HG02884 (cell line): Measurements from ENCODE around the gene HRCT1.
"Not testable (repeated sequence)": the region's sequence is repeated elsewhere in the genome, so short reads cannot be mapped to it uniquely, and the experiment has no call there.

Experiments
- ATAC-seq: cut with Tn5 transposase; IDR thresholded peaks from one replicate; pipeline ENCODE4 v1.9.1; 2021; ENCODE audit warnings: mild to moderate bottlenecking, moderate library complexity; ENCODE audit not compliant: unreplicated experiment

HRCT1 gene

DNA sequence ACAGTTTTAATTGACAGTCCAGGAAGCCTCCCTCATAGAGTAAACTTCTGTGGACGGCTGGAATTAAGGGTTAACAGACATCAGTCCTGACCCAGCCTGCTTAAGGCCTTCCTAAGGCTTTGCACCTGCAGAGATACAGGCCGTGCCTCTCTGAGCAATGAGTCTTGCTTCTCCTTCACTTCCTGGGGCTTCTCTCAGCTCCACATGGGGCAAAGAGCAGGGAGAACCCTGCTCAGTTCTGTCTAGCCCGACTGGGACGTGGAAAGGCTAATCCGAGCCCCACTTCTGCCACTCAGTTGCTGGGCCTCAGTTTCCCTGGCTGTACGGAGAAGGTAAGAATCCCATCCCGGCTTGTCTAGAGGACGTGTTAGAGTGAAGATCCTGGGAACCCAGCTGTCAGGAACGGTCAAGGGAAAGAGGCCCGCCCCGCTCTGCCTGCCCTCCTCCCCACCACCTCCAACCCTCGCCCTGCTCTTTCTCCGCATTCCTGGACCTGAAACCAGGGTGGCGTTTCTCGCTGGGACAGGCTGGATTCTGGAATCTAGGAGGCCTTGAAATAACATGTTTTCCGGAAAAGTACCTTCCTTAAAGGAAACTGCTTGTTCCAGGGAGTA is 9.8 kb downstream of the HRCT1 start:
- ATAC-seq, result no peak

DNA sequence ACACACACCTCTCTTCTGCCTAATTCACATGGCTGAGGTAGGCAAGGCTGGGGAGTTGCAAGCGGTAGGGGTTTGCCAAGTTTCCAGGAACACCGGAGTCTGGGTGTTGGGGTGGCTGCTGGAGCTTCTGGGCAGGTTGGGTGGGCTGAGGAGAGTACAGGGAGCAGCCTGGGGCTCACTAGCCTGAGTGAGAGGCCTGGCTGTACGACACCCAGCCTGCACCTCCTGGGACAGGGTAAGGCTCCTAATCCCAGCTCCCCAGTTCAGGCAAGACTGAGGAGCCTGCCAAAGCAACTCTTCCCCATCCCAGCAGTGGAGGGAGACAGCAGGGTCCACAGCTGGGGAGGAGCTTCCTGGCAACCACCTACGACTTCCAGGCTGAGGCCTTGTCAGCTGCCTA is 11.3 kb downstream of the HRCT1 start:
- ATAC-seq, result no peak

DNA sequence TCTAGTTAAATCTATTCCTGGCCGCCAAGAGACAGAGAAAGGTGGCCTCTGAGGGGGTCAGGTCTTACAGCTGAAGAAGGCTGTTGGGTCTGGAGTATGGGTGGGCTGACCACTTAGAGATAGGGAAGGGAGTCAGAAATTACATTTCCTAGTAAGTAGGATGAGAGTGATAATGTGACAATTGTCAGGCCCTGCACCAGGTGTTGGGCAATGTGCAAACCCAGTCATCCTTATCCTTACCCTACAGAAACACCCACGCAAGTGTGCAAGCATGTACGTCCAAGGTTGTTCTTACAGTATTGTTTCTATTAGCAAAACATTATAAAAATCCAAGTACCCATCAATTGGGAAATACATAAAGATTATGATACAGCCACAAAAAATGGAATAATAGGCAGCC is 12.8 kb downstream of the HRCT1 start:
- ATAC-seq, result no peak

DNA sequence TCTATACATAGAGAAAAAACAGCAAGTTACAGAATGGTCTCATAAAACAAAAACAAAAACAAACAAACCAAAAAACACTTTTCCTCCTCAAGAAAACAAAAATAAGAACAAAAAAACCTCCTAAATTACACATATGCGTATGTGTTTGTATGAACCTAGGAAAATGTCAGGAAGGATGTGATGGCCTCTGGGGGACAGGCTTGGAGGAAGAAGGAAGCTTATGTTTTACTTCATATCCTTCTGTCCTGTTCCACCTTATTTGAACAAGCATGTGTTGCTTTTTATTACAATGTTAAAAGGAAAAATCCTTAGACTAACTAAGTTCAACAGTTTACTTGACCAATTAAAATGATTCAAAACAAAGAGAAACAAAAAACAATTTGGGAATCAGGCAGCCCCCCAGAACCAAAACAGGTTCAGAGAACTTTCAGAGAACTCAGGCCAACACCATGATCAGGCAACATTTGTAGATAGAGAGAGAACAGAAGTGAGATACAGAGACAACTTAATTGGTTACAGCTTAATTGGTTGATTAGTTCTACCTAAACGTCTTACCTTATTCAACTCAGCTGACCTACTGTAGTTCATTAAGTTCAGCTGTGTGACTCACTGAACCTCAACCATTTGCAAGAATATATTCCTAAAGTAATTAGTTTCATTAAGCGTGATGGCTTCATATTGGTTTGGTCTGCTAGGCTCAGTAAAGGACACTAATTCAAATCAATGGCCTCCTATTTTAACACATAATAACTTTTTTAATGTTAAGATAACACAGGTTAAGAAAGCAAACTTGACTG is 13.4 kb downstream of the HRCT1 start:
- ATAC-seq, result no peak

DNA sequence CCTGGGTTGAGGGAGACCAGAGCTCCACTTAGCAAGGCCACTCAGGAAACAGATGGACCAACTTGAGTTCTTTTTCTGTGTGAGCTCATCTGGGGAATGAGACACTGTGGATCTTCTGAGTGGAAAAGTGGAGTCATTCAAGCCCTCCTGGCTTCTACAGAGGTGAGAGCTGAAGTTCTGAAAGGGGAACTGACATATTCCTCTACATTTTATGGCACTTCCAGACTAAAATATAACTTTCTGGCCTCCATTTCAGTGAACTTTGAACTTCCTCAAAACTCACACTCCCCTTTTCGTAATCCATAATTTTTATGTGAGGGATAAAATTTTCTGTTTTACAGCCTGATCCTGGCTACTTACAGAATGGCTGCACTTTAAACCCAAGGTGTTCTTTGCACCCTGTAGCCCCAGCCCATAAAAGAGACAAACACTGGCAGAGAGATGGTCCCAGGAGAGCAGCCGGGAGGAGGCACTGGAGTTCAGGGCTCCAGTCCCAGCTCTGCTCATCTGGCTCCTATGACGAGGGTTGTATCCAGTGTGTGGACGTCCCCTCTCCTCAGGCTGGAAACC is 14.1 kb downstream of the HRCT1 start:
- ATAC-seq, result no peak

DNA sequence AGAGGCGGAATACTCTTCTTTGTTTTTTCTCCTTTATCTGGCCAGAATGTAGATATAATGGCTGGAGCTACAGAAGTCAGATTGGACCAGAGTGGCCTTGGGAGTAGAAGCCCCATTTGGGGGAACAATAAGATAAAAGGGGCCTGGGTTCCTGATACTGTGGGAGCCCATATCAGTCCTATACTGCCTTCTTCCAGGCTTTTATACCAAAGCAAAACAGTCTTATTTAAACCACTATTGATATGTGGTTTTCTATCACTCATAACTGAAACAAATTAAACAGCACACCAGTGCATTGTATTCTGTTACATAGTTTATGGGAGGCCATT is 17.6 kb downstream of the HRCT1 start:
- no peak for ATAC-seq

DNA sequence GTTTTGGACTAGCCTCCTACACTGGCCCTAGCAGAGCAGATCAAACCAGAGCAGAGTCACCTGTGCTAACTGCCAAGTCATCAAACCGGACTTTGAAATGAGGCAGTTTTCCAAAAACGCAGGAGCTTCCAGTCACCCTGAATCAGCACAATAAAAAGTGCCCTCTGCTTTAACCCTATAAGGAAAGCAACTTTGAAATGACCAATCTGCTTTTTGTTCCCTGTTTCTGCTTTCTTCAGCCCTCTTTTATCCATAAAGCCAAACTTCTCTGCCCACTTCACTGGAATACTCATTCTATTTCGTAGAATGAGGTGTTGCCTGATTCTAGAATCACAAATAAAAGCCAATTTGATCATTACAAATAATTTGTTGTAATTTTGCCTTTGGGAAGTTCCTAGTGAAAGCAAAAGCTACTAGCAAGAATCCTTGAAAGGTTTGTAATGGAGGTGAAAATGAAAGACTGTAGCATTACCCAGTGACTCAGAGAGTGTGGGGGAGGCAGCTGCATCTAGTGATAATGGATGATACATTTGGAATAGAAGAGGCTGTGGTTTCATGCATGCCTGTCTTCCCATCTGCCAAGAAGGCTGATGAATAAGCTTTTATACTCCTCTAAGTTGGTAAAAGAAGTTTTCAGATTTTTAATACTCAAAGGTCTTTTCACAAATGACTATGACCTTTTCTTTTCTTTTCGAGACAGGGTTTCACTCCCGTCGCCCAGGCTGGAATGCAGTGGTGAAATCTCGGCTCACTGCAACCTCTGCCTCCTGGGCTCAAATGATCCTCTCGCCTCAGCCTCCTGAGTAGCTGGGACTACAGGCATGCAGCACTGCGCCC is 18.1 kb downstream of the HRCT1 start:
- no peak for ATAC-seq

DNA sequence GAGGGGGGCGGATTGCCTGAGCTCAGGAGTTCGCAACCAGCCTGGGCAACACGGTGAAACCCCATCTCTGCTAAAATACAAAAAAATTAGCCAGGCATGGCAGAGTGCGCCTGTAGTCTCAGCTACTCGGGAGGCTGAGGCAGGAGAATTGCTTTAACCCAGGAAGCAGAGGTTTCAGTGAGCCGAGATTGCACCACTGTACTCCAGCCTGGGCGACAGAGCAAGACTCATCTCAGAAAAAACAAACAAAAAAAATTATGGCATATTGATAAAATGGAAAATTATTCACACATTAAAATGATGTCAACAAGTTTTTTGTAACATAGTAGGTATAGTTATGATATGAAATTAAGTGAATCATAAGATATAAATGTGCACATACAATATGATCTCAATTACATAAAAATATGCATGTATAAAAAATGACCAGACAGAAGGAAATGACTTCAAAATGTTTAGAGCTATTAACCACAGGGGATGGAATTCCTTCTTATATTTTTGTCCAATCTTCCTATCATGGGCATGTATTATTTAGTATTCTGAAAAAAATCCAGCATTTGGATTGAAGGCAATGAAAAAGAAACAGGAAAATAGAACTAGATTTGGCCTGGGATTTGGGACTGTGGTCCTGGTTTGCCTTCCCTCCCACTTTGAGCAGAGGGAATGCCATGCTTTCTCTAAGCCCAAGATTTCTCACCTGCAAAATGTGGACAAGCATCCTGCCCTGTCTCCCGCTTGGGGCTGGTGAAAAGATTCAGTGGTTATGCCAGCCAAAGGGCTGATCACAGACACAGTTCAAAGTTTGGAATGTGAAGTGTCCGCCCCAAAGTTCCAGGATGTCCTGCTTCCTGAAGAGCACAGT is 22.8 kb downstream of the HRCT1 start:
- no peak for ATAC-seq

DNA sequence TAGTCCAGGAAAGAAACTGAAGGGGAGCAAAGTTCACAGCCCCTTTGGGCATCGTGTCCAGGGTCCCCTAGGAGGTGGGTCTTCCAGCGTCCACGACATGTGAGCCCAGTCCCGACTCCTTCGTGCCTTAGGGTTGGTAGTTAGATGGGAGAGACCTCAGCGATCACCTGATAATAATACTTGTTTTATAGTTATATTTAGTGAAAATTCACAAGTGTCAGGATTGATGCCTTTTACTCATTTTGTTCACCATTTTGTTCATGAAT is 23.4 kb downstream of the HRCT1 start:
- no peak for ATAC-seq

DNA sequence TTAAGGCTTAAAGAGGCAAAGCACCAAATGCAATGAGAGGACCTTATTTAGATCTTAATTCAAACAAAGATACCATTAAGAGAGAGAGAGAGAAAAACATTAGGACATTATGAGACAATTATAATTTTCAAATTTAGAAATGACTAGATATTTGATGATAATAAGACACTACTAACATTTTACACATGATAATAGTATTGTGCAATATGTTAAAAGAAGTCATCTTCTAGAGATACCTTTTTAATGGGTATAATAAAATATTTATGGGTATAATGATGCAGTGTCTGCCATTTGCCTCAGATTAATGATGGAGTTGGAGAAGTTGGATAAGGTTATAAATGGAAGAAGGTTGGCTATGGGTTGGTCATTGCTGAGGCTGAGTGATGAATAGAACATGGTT is 24.5 kb downstream of the HRCT1 start:
- ATAC-seq, result no peak

DNA sequence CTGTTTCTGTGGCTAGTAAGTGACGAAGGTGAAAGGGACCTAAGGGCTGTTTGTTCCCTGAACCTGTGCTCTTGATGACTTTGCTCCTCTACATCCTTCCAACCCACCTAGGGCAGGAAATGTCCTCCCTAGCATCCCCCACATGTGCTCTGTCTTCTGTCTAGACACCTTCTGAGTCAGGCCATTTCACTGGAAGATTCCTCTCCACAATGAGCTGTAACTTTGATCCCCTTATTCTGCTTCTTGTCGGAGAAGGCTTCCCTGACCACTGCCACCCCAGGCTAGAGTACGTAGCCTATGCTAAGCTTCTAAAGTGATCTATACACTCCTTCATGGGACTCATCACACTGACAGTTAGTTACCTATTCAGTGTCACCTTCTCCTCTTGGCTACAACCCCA is 25.0 kb downstream of the HRCT1 start:
- ATAC-seq, result no peak

DNA sequence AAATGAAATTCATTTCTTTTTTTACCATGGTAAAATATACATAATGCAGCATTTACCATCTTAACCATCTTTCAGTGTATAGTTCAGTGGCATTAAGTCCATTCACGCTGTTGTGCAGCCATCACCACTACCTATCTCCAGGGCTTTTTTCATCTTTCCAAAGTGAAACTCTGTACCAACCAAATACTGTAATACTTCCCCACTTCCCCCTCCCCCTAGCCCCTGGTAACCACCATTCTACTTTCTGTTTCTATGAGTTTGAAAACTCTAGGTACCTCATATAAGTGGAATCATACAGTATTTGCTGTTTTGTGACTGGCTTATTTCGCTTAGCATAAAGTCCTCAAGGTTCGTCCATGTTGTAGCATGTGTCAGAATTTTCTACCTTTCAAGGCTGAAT is 26.7 kb downstream of the HRCT1 start:
- ATAC-seq, result no peak

DNA sequence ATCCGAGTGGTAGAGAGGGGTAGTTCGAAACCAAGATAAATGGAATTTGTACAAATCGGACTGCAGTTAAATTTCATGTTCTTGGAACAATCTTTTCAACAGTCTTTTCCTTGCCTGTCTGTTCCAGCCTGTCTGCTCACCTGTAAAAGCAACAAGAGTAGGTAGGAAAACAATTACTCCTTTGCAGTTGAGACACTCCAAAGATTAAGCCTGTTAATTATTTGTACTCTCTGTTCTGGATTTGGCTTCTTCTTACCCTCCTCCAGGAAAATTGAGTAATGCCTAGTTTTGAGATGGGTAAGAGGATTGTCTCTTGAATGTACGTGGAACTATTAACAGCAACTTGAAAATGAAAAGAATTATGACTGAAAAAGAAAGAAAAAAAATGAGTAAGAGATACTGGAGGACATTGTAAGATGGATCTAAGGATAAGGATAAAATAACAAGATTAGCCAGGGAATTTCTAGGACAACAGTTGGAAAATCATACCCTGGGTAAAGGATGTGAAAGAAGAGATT is 27.6 kb downstream of the HRCT1 start:
- no peak for ATAC-seq

DNA sequence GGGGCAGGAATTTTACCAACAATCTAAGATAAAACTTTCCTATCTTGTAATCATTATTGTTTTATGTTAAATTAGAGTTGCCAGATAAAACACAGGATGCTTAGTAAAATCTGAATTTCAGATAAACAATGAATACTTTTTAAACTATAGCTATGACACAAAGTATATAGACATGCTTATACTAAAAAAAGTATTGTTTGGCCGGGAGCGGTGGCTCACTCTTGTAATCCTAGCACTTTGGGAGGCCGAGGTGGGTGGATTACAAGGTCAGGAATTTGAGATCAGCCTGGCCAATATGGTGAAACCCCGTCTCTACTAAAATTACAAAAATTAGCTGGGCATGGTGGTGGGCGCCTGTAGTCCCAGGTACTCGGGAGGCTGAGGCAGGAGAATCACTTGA is 28.1 kb downstream of the HRCT1 start:
- not testable (repeated sequence) for ATAC-seq

DNA sequence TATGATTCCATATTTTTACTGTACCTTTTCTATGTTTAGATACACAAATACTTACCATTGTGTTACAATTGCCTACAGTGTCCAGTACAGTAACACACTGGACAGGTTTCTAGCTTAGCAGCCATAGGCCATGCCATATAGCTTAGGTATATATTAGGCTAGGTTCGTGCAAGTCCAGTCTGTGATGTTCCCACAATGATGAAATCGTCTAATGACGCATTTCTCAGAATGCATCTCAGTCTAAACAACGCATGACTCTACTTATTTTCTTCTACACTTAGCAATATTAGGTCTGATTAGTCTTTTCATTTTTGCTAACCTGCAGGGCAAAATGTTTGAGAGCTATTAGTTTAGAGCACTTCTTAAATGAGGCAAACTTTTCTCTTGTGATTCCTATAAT is 29.3 kb downstream of the HRCT1 start:
- ATAC-seq, result no peak

DNA sequence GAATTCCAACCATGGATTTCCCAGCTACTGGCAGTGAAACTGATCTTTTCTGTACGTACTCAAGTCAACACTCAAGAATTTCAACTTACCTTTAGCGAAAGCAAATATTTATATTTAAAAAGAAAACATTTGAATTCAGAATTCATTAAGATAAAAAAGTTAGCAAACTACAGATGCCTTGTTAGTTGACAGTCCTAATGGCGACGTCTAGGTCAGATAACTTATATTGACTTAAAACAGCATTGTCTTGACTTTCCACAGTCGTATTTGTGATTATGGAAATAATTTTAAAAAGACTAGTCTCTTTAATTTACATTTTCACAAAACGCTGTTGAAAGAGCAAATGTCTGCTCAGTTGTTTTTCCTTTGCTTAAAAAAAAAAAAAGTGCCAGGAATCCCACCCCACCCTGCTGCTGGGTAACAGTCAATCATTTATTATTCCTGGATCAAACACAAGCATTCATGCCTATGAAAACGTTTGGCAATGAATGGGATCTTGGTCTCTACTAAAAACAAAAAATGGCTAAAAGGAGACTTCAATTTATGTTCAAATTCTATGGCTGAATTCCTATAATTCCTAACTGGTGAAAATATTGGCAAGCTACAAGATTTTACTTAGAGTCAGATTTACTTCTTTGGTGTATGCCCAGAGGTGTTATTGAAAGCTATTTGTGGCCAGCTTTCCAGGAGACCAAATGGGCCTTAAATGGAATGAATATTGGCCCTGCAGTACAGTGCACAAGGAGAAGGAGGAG is 29.9 kb downstream of the HRCT1 start:
- no peak for ATAC-seq

DNA sequence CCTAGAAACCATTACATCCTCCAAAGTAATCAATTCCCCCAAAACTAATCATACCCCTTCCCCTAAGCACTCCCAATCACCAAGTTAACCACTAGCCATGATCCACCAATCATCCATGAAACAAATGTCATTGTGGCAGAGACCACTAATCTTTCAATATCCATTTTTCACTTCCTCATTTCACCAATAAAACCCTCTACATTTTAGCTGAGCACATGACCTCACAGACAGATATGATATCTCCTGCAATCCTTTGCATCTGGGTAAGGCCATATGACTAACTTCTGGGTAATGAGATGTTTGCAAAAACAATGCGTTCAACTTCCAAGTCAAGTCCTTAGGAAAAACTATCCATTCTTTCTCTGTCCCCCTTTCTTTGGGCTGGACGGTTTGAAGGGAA is 31.2 kb downstream of the HRCT1 start:
- ATAC-seq, result no peak

DNA sequence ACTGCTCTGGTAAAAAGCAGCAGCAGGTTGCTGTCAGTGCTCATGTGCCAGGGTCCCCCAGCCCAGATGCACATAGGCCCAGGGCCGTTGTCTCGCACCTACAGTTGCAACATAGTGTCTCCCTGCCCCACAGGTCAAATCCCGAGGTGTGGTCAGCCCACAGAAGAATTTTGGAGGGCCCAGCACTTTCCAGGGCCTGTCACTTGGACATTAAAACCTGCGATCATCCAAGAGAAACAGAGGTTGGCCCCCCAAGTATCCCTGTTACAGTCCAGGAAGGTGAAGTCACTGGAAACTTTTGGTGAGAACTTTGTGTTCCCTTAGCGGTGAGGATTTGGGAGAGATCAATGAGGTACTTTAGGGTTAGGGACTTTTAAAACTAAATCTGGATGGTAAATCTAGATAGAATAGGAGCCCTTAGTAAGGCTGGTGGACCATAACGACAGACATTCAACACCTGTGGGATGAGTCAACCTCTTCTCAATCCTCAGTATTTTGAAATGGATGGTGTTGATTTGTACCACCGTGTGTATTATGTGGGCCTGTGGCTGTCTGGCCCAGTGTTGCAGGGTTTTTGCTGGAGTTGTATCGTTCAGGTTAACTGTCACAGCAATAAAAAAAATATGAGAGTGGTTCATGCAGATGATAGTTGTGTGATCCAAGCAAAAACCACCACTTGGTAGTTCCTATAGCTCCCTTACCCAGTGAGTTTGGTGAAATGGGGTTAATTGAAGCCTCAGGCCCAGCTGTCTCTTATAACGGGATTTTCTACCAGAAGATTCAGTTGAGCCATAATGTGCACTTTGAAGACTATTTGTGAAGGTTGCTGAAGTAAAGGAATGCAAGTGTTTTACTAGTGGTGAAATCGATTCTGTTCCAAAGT is 32.7 kb downstream of the HRCT1 start:
- ATAC-seq, result no peak

DNA sequence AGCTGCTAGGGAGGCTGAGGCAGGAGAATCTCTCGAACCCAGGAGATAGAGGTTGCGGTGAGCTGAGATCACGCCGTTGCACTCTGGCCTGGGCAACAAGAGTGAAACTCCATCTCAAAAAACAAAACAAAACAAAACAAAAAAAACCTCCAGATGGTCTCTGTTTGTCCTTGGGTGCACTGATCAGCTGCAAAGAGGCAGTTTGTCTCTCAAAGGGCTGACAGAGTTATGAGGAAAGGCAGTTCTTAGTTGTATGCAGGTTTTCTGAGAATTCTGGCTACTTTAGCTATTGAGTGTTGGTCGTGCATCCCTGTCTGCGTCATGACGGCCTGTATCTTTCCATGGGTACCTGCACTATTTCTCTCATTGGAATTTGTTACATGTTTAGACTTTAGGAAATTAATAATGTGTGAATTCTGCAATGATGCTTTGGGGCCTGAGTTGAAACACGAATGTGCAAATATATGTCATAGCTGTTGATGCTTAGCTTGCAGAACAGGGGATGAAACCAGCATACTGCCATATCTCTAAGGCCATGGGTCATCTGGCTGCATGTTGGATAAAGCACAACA is 33.8 kb downstream of the HRCT1 start:
- ATAC-seq, result no peak
